ENCODE measurements around the gene PKHD1. TPM values are rescaled to one million over a fixed set of nuclear protein-coding genes. Genes with fewer than 3 reads are reported as not detected.
A peak's percentile ranks its signal among the peaks of the same experiment; 100 is the strongest.

Gene PKHD1
- total RNA-seq, 2 donors from 2014 or later = 33.3 to 53.4 TPM

DNA sequence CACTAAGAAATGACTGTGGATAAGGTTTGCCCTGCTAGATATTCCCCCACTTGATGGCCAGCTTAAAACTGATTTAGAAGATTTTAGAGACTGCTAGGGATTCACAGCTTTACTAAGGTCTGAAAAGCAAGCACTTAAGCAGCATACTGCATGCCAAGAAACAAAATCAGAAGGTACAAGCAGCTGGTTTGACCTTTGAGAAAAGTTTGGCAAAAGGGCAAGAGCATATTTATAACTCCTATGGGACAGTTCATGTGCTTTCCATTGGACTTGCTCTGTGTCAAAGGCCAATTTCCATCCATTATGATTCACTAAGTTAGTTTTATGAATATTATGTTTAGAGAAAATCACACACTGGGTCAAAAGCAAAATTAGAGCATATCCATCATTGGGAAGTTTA is 402.8 kb downstream of the PKHD1 start:
- TF ChIP-seq, protein P1, sequence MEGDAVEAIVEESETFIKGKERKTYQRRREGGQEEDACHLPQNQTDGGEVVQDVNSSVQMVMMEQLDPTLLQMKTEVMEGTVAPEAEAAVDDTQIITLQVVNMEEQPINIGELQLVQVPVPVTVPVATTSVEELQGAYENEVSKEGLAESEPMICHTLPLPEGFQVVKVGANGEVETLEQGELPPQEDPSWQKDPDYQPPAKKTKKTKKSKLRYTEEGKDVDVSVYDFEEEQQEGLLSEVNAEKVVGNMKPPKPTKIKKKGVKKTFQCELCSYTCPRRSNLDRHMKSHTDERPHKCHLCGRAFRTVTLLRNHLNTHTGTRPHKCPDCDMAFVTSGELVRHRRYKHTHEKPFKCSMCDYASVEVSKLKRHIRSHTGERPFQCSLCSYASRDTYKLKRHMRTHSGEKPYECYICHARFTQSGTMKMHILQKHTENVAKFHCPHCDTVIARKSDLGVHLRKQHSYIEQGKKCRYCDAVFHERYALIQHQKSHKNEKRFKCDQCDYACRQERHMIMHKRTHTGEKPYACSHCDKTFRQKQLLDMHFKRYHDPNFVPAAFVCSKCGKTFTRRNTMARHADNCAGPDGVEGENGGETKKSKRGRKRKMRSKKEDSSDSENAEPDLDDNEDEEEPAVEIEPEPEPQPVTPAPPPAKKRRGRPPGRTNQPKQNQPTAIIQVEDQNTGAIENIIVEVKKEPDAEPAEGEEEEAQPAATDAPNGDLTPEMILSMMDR (IDR thresholded peaks at IDR 0.05) = no peak
- no peak for TF ChIP-seq POLR2A (IDR thresholded peaks at IDR 0.05)
- Histone ChIP-seq H3K9me3 (no peaks in the 10 kb centered on the region), H3K27me3 (no peaks in the 10 kb centered on the region), H3K27ac (no peak overlapping the region), H3K4me1 (peaks cover 2% of the 10 kb centered on the region), H3K4me3 (no peak overlapping the region), H3K36me3 (replicated peaks in 1 of 2; ENCODE audit: insufficient read depth in 1 of 2, low read depth in 2 of 2) (no peaks in the 10 kb centered on the region)
- intact Hi-C loops (cut with DNase I) = no loop called here
- DNase-seq (no peak), ATAC-seq (no peak)

DNA sequence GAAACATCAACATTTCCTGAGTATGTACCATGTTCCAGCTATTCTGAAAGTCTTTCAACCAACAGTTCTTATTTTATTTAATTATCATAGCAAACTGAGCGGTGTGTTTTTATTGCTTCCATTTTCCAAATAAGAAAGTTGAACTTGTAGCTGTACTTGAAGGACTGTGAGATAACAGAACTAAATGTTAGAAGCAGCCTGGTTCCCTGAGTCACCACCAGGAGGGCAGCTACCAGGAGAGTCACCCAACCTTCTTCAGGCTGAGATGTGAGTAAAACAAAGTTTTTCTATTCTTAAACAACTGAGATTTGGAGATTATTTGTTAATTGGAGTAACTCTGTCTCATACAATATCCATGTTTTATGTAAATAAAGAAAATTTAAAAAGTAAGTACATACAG is 403.4 kb downstream of the PKHD1 start:
- H3K27ac ChIP-seq = no peak overlapping the region
- H3K9me3 ChIP-seq = no peaks in the 10 kb centered on the region
- no peaks in the 10 kb centered on the region for H3K27me3 ChIP-seq
- DNase-seq (no peak), ATAC-seq (no peak)
- peaks cover 8% of the 10 kb centered on the region for H3K4me1 ChIP-seq
- WGBS, 2 donors = 80 to 97% methylated on average over 1 of the region's 1 CpG
- intact Hi-C loops (cut with DNase I) = no loop called here
- TF ChIP-seq, protein P1 (IDR thresholded peaks at IDR 0.05) = no peak
- no peak for TF ChIP-seq POLR2A (IDR thresholded peaks at IDR 0.05)
- H3K36me3 ChIP-seq (replicated peaks in 1 of 2; ENCODE audit: insufficient read depth in 1 of 2, low read depth in 2 of 2) = no peaks in the 10 kb centered on the region
- no peak overlapping the region for H3K4me3 ChIP-seq

DNA sequence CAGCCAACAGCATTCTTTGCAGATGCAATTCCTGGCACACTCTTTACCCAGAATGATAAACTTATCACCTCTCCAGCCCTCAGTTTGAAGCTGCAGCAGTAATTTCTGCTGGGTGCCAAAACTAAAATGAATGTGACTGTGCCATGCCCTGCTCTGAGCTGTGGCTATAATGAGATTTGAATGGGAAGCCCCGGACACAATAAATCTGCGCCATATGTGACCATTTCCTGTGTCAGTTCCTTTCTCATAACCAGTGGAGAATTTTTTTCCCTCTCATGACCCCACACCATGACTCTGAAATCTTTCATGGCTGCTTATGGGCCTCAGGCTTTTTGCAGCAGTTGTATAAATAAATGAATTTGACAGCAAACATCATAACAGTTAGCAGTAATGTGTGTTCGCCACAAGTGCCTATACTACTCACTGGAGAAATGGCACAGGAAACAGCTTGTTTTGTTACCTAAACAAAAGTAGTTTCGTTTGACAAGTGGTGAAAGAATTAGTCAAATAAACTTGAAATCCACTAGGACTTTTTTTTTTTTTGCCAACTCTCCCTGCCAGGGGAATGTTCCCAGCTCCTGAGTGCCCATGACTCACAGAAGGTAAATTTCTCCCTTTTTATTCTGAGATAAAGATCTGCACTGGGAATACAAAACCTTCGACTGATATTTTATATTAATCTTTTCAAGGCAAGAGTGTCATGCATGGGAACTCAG is 408.4 kb downstream of the PKHD1 start:
- 9 to 12% methylated on average over 5 of the region's 5 CpGs for WGBS, 2 donors
- H3K9me3 ChIP-seq = no peaks in the 10 kb centered on the region
- DNase-seq = peak in 1 of 4 donors; percentile 9
- intact Hi-C loops (cut with DNase I) = no loop called here
- H3K4me1 ChIP-seq = peaks cover 19% of the 10 kb centered on the region
- H3K27me3 ChIP-seq = no peaks in the 10 kb centered on the region
- ATAC-seq = peak; percentile 75
- H3K4me3 ChIP-seq = no peak overlapping the region
- no peaks in the 10 kb centered on the region for H3K36me3 ChIP-seq (replicated peaks in 1 of 2; ENCODE audit: insufficient read depth in 1 of 2, low read depth in 2 of 2)
- H3K27ac ChIP-seq = peak overlapping the region; percentile 22 to 62 (median 52)
- TF ChIP-seq, protein P1 (IDR thresholded peaks at IDR 0.05) = no peak
- TF ChIP-seq POLR2A (IDR thresholded peaks at IDR 0.05) = no peak

DNA sequence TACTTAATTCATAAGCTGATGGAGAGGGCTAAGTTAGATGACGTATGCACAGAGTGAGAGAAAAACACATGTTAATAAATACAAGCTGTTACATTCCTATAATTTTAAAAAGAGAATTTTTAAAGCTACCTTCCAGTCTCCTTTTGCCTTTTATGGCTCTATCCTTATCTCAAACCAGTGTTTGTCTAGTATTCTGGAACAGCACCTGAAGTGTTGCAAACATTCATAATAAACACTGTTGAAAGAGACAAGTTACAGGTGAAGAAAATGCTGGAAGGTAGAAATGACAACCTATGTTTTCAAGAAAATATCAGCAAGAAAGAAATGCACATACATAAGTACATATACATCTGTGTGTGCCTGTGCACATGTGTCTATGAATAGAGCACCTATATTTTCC is 409.1 kb downstream of the PKHD1 start:
- no peak for TF ChIP-seq POLR2A (IDR thresholded peaks at IDR 0.05)
- TF ChIP-seq, protein P1 (IDR thresholded peaks at IDR 0.05) = no peak
- ATAC-seq (peak; percentile 15), DNase-seq (no peak)
- Histone ChIP-seq H3K4me3 (no peak overlapping the region), H3K27ac (peak overlapping the region in 2 of 4 donors; percentile 32 to 59), H3K27me3 (no peaks in the 10 kb centered on the region), H3K9me3 (no peaks in the 10 kb centered on the region), H3K4me1 (peaks cover 19% of the 10 kb centered on the region), H3K36me3 (replicated peaks in 1 of 2; ENCODE audit: insufficient read depth in 1 of 2, low read depth in 2 of 2) (no peaks in the 10 kb centered on the region)
- WGBS, 2 donors = 28 to 52% methylated on average over 1 of the region's 1 CpG
- intact Hi-C loops (cut with DNase I) = no loop called here

DNA sequence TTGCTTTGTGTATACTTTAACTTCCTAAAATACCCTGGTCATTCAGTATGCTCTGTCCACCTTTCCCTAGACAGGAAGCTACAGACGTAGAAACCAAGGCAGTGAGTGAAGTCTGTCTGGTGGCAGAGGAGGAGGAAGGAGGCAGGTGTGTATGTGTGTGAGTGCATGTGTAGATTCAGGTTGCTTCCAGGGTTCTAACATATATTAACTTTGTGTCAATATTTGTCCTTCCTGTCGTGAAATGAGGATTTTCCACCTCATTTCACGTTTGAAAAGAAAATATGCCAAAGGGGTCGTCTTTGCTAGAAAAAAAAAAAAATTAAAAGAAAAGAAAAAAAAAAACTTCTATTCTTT is 411.5 kb downstream of the PKHD1 start:
- WGBS, 2 donors = 23 to 27% methylated on average over 4 of the region's 4 CpGs
- peaks cover 19% of the 10 kb centered on the region for H3K4me1 ChIP-seq
- no peak overlapping the region for H3K27ac ChIP-seq
- DNase-seq (no peak), ATAC-seq (no peak)
- no peaks in the 10 kb centered on the region for H3K9me3 ChIP-seq
- H3K36me3 ChIP-seq (replicated peaks in 1 of 2; ENCODE audit: insufficient read depth in 1 of 2, low read depth in 2 of 2) = no peaks in the 10 kb centered on the region
- H3K27me3 ChIP-seq = no peaks in the 10 kb centered on the region
- no peak overlapping the region for H3K4me3 ChIP-seq
- TF ChIP-seq POLR2A (IDR thresholded peaks at IDR 0.05) = no peak
- TF ChIP-seq, protein P1 (IDR thresholded peaks at IDR 0.05) = no peak
- intact Hi-C loops (cut with DNase I) = no loop called here

Data from body of pancreas (tissue), 4 donors.